Measurements from ENCODE around the gene GNAS-AS1.

DNA sequence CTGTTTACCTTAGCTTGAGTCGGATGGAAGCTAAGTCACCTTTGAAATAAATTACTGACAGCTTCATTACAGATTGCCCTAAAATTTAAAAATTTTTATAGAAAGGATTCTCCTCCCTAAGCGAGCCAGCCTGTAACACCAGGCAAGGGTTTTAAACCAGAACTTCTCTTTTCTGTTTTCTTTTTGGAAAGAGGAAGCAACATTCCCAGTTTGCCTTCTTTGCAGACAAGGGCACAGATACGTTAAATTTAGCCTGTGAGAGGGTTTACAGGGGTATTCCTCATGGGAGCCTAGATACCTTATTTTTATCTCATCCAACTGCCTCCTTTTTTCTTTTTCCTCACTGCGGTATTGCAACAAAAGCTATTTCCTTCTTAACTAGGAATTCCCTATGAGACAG lies 46.8 kb upstream of the GNAS-AS1 start:
- 0 out of 2 replicates have a peak, but pooled peaks have one; percentile 45 for TF ChIP-seq POLR2A (IDR thresholded peaks at IDR 0.05; ENCODE audit: low read depth, low read length)
- TF ChIP-seq TAF1 (IDR thresholded peaks at IDR 0.05; ENCODE audit: low read depth, low read length) = no peak
- no peak for TF ChIP-seq POLR2AphosphoS5 (IDR thresholded peaks at IDR 0.05; ENCODE audit: low read depth, low read length)
- TF ChIP-seq SPI1 (IDR thresholded peaks at IDR 0.05; ENCODE audit: low read depth, low read length) = no peak
- no peak for TF ChIP-seq PAX5 (IDR thresholded peaks at IDR 0.05; ENCODE audit: insufficient read depth, low read length, severe bottlenecking)
